IMR-90 (cell line): ENCODE data around the gene GJA5.

Source experiments
- CEBPB ChIP-seq: IDR thresholded peaks from 2 replicates; pipeline ENCODE4 v1.6.1; 2012; ENCODE audit warnings: low read depth, low read length, improper control_type of control experiment
- CTCF ChIP-seq: conservative IDR thresholded peaks from 2 replicates; pipeline ENCODE4 v1.5.1; 2012; ENCODE audit warnings: mild to moderate bottlenecking, low read depth, low read length, improper control_type of control experiment

GRCh38 chr1:147748676-147749350, 11.6 kb downstream of the GJA5 start:
- TF ChIP-seq CEBPB (no peak), CTCF (no peak)
